NCI-H2107 treated with DMSO at 0.1 percent for 48 hours (cell line): ENCODE results near the gene PRKRIP1.
"Not testable (repeated sequence)": the region's sequence is repeated elsewhere in the genome, so short reads cannot be mapped to it uniquely, and the experiment has no call there.

ENCODE experiments used
- DNase-seq: peaks from one replicate; lab custom pipeline; 2025; ENCODE audit not compliant: unreplicated experiment; lab: John Stamatoyannopoulos, UW

PRKRIP1 gene

GRCh38 chr7:102395873-102396709 lies at the start of gene PRKRIP1:
Gene PRKRIP1 (plus strand): TSS chr7:102396363. CDS start chr7:102396412, 49 bp downstream.
- DNase-seq = peak; percentile 87

GRCh38 chr7:102346983-102347382 lies 49.2 kb upstream of the PRKRIP1 start:
- not testable (repeated sequence) for DNase-seq

- not testable (repeated sequence) for DNase-seq
These were observed 39.8 kb upstream of the PRKRIP1 start, which contains the start of gene SPDYE6 for GRCh38 chr7:102356344-102356743. Gene SPDYE6 (minus strand): TSS chr7:102356444. CDS start chr7:102356023, 421 bp downstream.

- DNase-seq = peak; percentile 95
These were observed 32.4 kb upstream of the PRKRIP1 start for GRCh38 chr7:102363549-102364393.

GRCh38 chr7:102364394-102364886 lies 31.7 kb upstream of the PRKRIP1 start:
- DNase-seq = not testable (repeated sequence)

GRCh38 chr7:102365390-102365789 lies 30.8 kb upstream of the PRKRIP1 start:
- not testable (repeated sequence) for DNase-seq

GRCh38 chr7:102370038-102370437 lies 26.1 kb upstream of the PRKRIP1 start:
- not testable (repeated sequence) for DNase-seq

- DNase-seq = not testable (repeated sequence)
These were observed 23.4 kb upstream of the PRKRIP1 start for GRCh38 chr7:102372796-102373195.

- no peak for DNase-seq
These were observed 19.1 kb upstream of the PRKRIP1 start for GRCh38 chr7:102376964-102377466.

- DNase-seq = not testable (repeated sequence)
These were observed 15.3 kb upstream of the PRKRIP1 start for GRCh38 chr7:102380837-102381236.

- DNase-seq = not testable (repeated sequence)
These were observed 14.3 kb upstream of the PRKRIP1 start for GRCh38 chr7:102381696-102382425.

- DNase-seq = no peak
These were observed 9.1 kb upstream of the PRKRIP1 start for GRCh38 chr7:102387064-102387463.

- no peak for DNase-seq
These were observed 6.4 kb upstream of the PRKRIP1 start for GRCh38 chr7:102389810-102390209.

- peak; percentile 67 for DNase-seq
These were observed 5.3 kb upstream of the PRKRIP1 start for GRCh38 chr7:102390697-102391484.

GRCh38 chr7:102392330-102392729 lies 3.8 kb upstream of the PRKRIP1 start:
- no peak for DNase-seq

GRCh38 chr7:102393467-102393866 lies 2.7 kb upstream of the PRKRIP1 start:
- DNase-seq = no peak

- DNase-seq = peak; percentile 60
These were observed 631 bp upstream of the PRKRIP1 start for GRCh38 chr7:102395592-102395872.

GRCh38 chr7:102396710-102397019 lies 502 bp downstream of the PRKRIP1 start:
- DNase-seq = no peak

- no peak for DNase-seq
These were observed 2.4 kb downstream of the PRKRIP1 start for GRCh38 chr7:102398543-102398942.

- DNase-seq = no peak
These were observed 4.2 kb downstream of the PRKRIP1 start for GRCh38 chr7:102400360-102400759.
